COLO668 (cell line): ENCODE data around the gene TBX4.

Experiments used
- DNase-seq: peaks from one replicate; lab custom pipeline; 2025; ENCODE audit not compliant: unreplicated experiment; lab: John Stamatoyannopoulos, UW

TBX4 gene

DNA sequence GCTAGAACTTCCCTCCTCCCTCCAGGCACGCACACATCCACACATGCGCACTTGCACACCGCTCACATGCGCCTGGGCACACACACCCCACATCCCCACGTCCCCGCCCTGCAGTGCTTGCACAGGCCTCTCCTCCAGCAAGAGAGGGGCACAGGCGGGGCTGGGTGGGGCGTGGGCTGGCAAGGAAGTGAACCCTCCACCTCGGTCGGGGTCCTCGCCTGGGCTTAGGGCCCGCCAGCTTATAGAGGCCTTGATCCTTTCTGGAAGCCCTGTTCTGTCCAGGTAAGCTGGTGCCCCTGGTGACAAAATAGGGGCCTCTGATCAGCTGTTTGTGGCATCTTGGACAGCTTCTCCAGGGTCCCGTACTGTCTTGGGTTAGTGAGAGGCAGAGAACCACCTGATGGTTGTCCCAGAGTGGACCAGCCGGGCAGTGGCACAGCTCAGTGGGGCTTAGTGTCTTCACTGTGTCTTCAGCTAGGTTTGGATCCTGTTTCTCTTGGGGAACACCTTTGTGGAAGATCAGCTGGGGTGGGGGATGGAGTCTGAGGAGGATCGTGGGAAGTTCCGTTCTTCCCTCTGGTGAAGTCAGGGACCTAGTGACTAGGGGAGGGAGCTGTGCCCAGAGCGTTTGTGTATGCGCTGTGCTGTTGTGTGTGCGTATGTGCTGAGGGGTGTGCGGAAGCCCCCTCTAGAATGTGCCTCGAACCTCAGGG lies 12.1 kb downstream of the TBX4 start:
- no peak for DNase-seq

GRCh38 chr17:61464843-61465180 lies 12.6 kb downstream of the TBX4 start:
- DNase-seq, result no peak

- no peak for DNase-seq
These were observed 13.5 kb downstream of the TBX4 start for GRCh38 chr17:61465550-61466237.

DNA sequence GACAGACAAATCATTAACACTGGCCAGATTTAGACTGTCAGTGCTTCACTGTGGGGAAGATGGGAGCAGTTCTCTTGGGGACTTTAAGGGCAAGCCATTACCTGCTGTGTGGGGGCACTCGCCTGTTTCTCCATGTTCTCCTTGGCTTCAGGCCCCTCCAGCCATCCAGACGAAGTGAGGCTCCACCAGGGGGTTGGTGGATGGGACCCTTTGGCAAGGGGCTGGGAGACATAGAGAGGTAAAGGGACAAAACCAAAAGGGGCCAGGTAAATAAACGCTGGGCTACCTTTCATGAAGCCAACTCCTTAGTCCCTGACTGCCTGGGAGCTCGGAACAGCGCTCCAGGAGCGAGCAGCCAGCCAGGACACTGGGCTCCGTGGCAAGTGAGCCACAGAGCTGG lies 14.0 kb downstream of the TBX4 start:
- no peak for DNase-seq

- DNase-seq, result no peak
These were observed 15.4 kb downstream of the TBX4 start for GRCh38 chr17:61467416-61468262.

DNA sequence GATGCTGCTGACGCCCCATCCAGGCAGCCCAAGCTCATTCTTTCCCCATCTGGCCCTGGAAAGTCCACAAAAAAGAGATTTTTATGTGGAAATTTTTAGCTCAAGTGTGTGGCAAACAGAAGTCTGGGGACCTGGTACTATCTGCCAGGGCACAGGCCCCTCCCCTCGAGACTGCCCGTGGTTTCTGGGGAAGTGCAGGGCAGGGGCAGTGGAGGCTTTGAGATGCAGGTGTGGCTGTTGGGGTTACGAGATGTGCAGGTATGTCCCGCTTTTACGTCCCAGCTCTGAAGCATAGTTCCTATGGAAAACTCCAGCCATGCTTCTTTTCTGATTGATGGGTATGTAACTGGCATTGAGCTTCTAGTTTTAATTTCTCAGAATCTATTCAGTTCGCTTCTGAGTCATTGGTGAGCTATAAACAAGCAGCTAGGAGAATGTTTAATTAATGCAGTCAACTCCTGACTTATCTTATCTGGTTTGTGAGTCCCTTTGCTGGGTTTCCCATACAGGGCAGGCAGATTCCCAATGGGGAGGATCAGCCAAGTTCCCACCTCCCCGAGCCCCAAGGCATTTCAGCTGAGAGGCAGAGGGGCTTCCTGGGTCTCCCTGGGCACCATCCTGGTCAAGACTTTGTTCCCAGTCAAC lies 16.2 kb downstream of the TBX4 start:
- DNase-seq, result no peak

- no peak for DNase-seq
These were observed 17.3 kb downstream of the TBX4 start for GRCh38 chr17:61469474-61469873.

DNA sequence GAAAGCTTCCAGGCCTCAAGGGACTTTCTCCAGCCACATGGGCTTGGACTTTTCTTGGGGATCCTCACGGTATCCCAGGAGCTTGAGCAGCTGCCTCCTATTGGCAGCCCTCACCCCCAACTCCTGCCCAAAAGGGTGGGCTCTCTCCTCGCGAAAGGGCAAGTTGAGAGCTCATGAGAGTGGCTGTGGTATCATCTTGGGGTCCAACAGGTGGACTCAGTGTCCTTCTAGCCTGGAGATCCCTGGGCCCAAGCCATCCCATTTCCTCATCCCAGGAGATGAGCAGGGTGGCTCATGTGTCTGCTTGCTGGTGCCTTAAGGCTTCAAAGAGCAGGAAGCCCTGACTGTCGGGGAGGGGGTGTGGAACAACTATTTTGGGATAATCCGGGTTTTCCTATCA lies 17.7 kb downstream of the TBX4 start:
- DNase-seq, result no peak

DNA sequence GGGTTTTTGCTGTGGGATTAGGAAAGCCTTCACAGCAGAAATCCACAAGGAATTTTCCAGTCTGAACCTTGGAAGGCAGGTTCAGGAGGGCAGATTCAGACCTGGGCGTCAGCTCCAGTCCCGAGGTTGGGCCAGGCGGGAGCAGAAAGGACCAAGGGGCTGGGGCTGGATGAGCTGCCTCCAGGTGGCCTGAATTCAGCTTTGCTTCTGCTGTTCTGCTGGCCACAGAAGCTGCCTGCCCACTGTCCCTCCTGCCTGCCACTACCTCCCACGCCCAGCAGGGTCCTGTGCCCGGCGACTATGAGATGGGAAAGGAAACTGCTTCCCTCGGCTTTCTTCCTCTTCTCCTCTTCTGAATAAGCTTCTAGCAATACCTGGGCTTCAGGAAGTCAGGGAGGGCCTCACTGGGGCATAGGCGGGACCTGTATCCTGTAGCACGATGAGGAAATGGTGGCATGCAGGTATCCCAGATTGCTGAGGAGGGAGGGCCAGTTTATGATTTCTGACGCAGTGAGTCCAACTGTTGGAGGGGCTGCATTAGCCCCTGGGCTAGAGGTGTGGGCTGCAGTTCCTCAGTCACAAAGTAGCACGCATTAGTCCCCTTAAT lies 18.4 kb downstream of the TBX4 start:
- DNase-seq, result no peak

- no peak for DNase-seq
These were observed 22.2 kb downstream of the TBX4 start for GRCh38 chr17:61474235-61474927.

GRCh38 chr17:61474934-61475333 lies 22.7 kb downstream of the TBX4 start:
- no peak for DNase-seq

GRCh38 chr17:61475726-61476125 lies 23.5 kb downstream of the TBX4 start:
- no peak for DNase-seq

DNA sequence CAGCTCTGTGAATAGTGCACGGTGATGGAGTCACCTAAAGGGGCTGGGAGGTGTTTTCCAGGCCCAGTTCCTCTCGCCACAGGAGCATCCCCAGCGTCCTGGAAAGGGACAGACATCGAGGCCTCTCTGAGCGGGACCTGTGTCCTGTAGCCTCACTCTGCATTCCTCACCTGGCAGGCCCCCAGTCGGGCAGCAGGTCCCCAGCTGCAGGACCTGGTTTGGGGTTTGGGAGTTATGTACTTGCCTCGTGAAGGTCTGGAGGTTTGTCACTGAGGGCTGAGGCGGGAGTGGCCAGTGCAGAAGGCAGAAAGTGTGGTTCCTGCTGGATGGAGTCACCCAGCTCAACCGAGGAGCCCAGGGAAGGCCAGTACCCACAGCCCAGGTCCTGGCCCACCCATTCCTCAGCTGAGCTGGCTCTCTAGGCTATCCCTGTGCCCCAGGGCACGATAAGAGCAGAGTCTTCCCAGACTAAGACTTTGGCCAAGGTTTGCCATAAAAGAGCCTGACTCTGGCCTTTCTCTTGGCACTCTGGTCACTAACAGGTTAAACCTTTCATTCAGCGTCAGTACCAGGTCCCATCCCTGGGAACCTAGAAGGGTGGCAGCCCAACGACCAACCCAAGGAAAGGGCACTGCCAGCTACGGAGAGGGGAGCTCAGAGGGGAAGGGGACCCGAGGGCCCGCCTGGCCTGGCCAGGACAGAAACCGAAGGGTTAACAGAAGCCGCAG lies 24.4 kb downstream of the TBX4 start:
- no peak for DNase-seq

- DNase-seq, result no peak
These were observed 25.1 kb downstream of the TBX4 start for GRCh38 chr17:61477204-61477834.

GRCh38 chr17:61478026-61478789 lies 26.0 kb downstream of the TBX4 start:
- DNase-seq, result no peak

DNA sequence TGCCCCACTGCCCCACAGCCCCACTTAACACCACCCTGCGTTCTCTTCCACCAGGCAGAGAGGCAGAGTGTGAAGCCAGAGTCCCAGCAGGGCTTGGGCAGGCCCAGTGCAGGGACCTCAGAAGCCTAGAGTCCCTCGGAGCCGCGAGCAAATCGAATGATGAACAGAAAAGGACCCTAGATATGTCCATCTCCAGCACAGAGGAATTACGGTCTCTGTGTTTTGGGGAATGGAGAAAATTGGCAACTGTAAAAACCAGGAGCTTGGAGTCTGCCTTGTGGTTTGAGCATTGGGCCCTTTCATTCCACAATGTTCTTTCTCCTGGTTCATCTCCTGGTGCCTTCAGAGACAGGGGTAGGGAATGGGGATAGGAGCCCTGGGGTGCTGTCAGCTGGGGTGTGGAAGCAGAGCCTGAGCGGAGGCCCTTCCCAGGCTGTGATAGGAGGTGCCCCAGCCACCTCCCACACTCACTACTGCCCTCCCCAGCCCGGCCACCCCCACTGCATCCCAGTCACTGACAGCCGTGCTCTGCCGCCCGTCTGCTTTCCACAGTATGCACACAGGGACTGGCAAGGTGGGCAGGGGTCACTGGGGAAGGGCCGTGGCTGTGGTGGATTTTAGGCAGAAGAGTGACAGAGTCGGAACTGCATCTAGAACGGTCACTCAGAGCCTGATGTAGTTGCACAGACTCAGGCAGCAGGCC lies 26.7 kb downstream of the TBX4 start:
- no peak for DNase-seq

GRCh38 chr17:61479493-61480413 lies 27.5 kb downstream of the TBX4 start:
- no peak for DNase-seq
